ENCODE measurements around the gene JPH3. TPM values are rescaled to one million over a fixed set of nuclear protein-coding genes. Genes with fewer than 3 reads are reported as not detected.

The JPH3 gene
- total RNA-seq, 1 experiment from 2014 or later, result 0.57 TPM

- TF ChIP-seq CTCF (IDR thresholded peaks at IDR 0.05; ENCODE audit: unreplicated experiment), result no peak
- intact Hi-C loops (cut with micrococcal nuclease; ENCODE audit: unreplicated experiment), result no loop called here
- BruUV-seq (replicated peaks), result no TSS peak
- no peaks in the 10 kb centered on the region for H3K27me3 Mint-ChIP-seq (ENCODE audit: unreplicated experiment)
- no peak overlapping the region for H3K4me3 Mint-ChIP-seq (ENCODE audit: low read depth, unreplicated experiment)
- H3K9me3 Mint-ChIP-seq (ENCODE audit: low read depth, unreplicated experiment), result no peaks in the 10 kb centered on the region
- H3K36me3 Mint-ChIP-seq (ENCODE audit: insufficient read depth, unreplicated experiment), result peaks cover 44% of the 10 kb centered on the region
- H3K27ac Mint-ChIP-seq (ENCODE audit: unreplicated experiment), result no peak overlapping the region
- DNase-seq, result no peak
- no peaks in the 10 kb centered on the region for H3K4me1 Mint-ChIP-seq (ENCODE audit: low read depth, unreplicated experiment)
- CTCF ChIA-PET, result no interaction called here
These were observed 101.6 kb downstream of the JPH3 start for GRCh38 chr16:87703835-87704375.

GRCh38 chr16:87704754-87705353 is 102.5 kb downstream of the JPH3 start:
- no peak for DNase-seq
- peaks cover 47% of the 10 kb centered on the region for H3K36me3 Mint-ChIP-seq (ENCODE audit: insufficient read depth, unreplicated experiment)
- TF ChIP-seq CTCF (IDR thresholded peaks at IDR 0.05; ENCODE audit: unreplicated experiment), result no peak
- no peaks in the 10 kb centered on the region for H3K27me3 Mint-ChIP-seq (ENCODE audit: unreplicated experiment)
- no TSS peak for BruUV-seq (replicated peaks)
- H3K4me1 Mint-ChIP-seq (ENCODE audit: low read depth, unreplicated experiment), result no peaks in the 10 kb centered on the region
- CTCF ChIA-PET, result interaction anchor here (0.7 kb wide), 1 partner anchor 208 kb away, joined by 5 read pairs; no protein-coding TSS in a partner anchor
- intact Hi-C loops (cut with micrococcal nuclease; ENCODE audit: unreplicated experiment), result no loop called here
- no peaks in the 10 kb centered on the region for H3K9me3 Mint-ChIP-seq (ENCODE audit: low read depth, unreplicated experiment)
- no peak overlapping the region for H3K27ac Mint-ChIP-seq (ENCODE audit: unreplicated experiment)
- no peak overlapping the region for H3K4me3 Mint-ChIP-seq (ENCODE audit: low read depth, unreplicated experiment)

- intact Hi-C loops (cut with micrococcal nuclease; ENCODE audit: unreplicated experiment), result no loop called here
- Mint-ChIP-seq H3K9me3 (ENCODE audit: low read depth, unreplicated experiment) (no peaks in the 10 kb centered on the region), H3K27ac (ENCODE audit: unreplicated experiment) (no peak overlapping the region), H3K27me3 (ENCODE audit: unreplicated experiment) (no peaks in the 10 kb centered on the region), H3K36me3 (ENCODE audit: insufficient read depth, unreplicated experiment) (peaks cover 54% of the 10 kb centered on the region), H3K4me3 (ENCODE audit: low read depth, unreplicated experiment) (no peak overlapping the region), H3K4me1 (ENCODE audit: low read depth, unreplicated experiment) (no peaks in the 10 kb centered on the region)
- no peak for DNase-seq
- CTCF ChIA-PET, result interaction anchor here (0.6 to 1.3 kb wide), 6 partner anchors 13 to 261 kb away, joined by 3 to 16 read pairs (median 4); no protein-coding TSS in a partner anchor
- no TSS peak for BruUV-seq (replicated peaks)
- no peak for TF ChIP-seq CTCF (IDR thresholded peaks at IDR 0.05; ENCODE audit: unreplicated experiment)
These were observed 103.5 kb downstream of the JPH3 start for GRCh38 chr16:87705771-87706277.

GRCh38 chr16:87706278-87707000 is 104.1 kb downstream of the JPH3 start:
- Mint-ChIP-seq H3K4me1 (ENCODE audit: low read depth, unreplicated experiment) (no peaks in the 10 kb centered on the region), H3K27ac (ENCODE audit: unreplicated experiment) (no peak overlapping the region), H3K27me3 (ENCODE audit: unreplicated experiment) (no peaks in the 10 kb centered on the region), H3K4me3 (ENCODE audit: low read depth, unreplicated experiment) (no peak overlapping the region), H3K9me3 (ENCODE audit: low read depth, unreplicated experiment) (no peaks in the 10 kb centered on the region), H3K36me3 (ENCODE audit: insufficient read depth, unreplicated experiment) (peaks cover 50% of the 10 kb centered on the region)
- no peak for DNase-seq
- no peak for TF ChIP-seq CTCF (IDR thresholded peaks at IDR 0.05; ENCODE audit: unreplicated experiment)
- CTCF ChIA-PET, result interaction anchor here (0.6 to 1.3 kb wide), 5 partner anchors 14 to 261 kb away, joined by 3 to 16 read pairs (median 3); no protein-coding TSS in a partner anchor
- intact Hi-C loops (cut with micrococcal nuclease; ENCODE audit: unreplicated experiment), result no loop called here
- BruUV-seq (replicated peaks), result no TSS peak

Data from Calu3 (cell line).